Measurements from ENCODE around the gene NALF2. TPM values are rescaled to one million over a fixed set of nuclear protein-coding genes. Genes with fewer than 3 reads are reported as not detected.

The NALF2 gene
- total RNA-seq, 2 donors from 2014 or later = 0.66 to 1.0 TPM

- TF ChIP-seq CTCF (IDR thresholded peaks at IDR 0.05) (no peak), POLR2A (IDR thresholded peaks at IDR 0.05) (no peak)
- H3K9me3 ChIP-seq = no peaks in the 10 kb centered on the region
- intact Hi-C loops (cut with DNase I) = no loop called here
- H3K36me3 ChIP-seq (replicated peaks in 1 of 2; ENCODE audit: insufficient read depth in 1 of 2, low read depth in 2 of 2) = no peaks in the 10 kb centered on the region
- no peaks in the 10 kb centered on the region for H3K4me1 ChIP-seq
- H3K4me3 ChIP-seq = no peak overlapping the region
- DNase-seq (no peak), ATAC-seq (no peak)
- H3K27me3 ChIP-seq = no peaks in the 10 kb centered on the region
- no peak overlapping the region for H3K27ac ChIP-seq
- 58% methylated on average over 3 of the region's 4 CpGs; no CpG with 5 or more reads in 1 of the 2 donors for WGBS, 2 donors
Observed at GRCh38 chrX:69523314-69523713, 19.2 kb downstream of the NALF2 start.

DNA sequence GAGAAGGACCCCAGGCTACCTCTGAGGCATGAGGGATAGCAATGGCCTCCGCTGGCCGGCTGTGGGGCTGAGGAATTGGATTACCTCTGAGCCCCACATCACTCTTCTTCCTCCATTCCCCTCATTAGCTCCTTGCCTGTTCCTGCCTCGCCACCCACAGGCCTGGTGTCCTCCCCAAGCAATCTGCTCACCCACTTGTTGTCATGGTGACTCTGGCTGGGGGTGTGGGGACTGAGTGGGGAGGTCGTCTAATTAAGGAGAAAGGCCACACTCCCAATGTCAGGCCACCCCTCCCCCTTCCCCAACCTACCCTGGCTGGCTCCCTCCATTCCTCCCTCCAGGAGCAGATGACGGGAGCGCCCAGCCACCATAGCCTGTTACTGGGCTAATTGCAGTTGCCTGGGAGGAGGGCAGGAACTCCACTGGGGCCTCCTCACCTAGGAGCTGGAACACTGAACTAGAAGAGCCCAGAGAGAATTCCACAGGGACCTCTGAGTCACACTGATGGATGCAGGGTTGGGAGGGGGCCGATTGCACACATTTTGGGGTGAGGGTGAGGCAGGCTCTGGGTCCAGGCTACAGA lies 20.7 kb downstream of the NALF2 start:
- H3K27me3 ChIP-seq = no peaks in the 10 kb centered on the region
- intact Hi-C loops (cut with DNase I) = no loop called here

DNA sequence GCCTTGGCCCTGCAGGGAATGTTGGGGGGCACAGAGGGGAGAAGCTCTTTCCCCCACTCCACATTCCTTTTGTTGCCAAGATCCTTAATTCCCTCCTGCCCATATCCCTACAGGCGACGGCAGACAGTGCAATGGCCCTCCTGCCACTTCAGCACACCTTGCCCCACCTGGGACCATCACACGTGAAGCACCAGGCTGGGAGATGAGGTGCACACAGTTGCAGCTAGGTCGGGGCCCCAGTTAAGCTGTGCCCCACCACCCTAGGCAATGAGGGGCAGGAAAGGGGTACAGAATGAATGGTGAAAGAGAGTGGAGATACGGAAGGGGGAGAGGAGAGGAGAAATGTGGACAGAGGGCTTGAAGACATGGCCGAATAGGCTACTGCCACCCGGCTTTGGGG lies 26.2 kb downstream of the NALF2 start:
- no peak overlapping the region for H3K27ac ChIP-seq
- H3K4me1 ChIP-seq = no peaks in the 10 kb centered on the region
- intact Hi-C loops (cut with DNase I) = no loop called here
- TF ChIP-seq POLR2A (IDR thresholded peaks at IDR 0.05) (no peak), CTCF (IDR thresholded peaks at IDR 0.05) (no peak)
- H3K36me3 ChIP-seq (replicated peaks in 1 of 2; ENCODE audit: insufficient read depth in 1 of 2, low read depth in 2 of 2) = no peaks in the 10 kb centered on the region
- 86% methylated on average over 4 to 7 of the region's 7 CpGs for WGBS, 2 donors
- H3K9me3 ChIP-seq = no peaks in the 10 kb centered on the region
- no peak overlapping the region for H3K4me3 ChIP-seq
- no peak for DNase-seq
- H3K27me3 ChIP-seq = no peaks in the 10 kb centered on the region
- no peak for ATAC-seq

More for the DNA sequence above, 20.7 kb downstream of the NALF2 start:
- no peak for DNase-seq
- H3K27ac ChIP-seq = no peak overlapping the region
- no peaks in the 10 kb centered on the region for H3K4me1 ChIP-seq
- no peak overlapping the region for H3K4me3 ChIP-seq
- H3K36me3 ChIP-seq (replicated peaks in 1 of 2; ENCODE audit: insufficient read depth in 1 of 2, low read depth in 2 of 2) = no peaks in the 10 kb centered on the region
- WGBS, 2 donors = 67 to 94% methylated on average over 3 to 4 of the region's 7 CpGs
- TF ChIP-seq CTCF (IDR thresholded peaks at IDR 0.05) (no peak), POLR2A (IDR thresholded peaks at IDR 0.05) (no peak)
- H3K9me3 ChIP-seq = no peaks in the 10 kb centered on the region
- ATAC-seq = no peak

GRCh38 chrX:69531031-69531755 lies 27.1 kb downstream of the NALF2 start:
- DNase-seq (no peak), ATAC-seq (no peak)
- intact Hi-C loops (cut with DNase I) = no loop called here
- Histone ChIP-seq H3K4me3 (no peak overlapping the region), H3K36me3 (replicated peaks in 1 of 2; ENCODE audit: insufficient read depth in 1 of 2, low read depth in 2 of 2) (no peaks in the 10 kb centered on the region), H3K27me3 (no peaks in the 10 kb centered on the region), H3K4me1 (no peaks in the 10 kb centered on the region), H3K27ac (no peak overlapping the region), H3K9me3 (no peaks in the 10 kb centered on the region)
- TF ChIP-seq CTCF (IDR thresholded peaks at IDR 0.05) = no peak
- WGBS, 2 donors = 81 to 83% methylated on average over 6 to 7 of the region's 8 CpGs

GRCh38 chrX:69535661-69536060 lies 31.5 kb downstream of the NALF2 start:
- ATAC-seq (no peak), DNase-seq (no peak)
- Histone ChIP-seq H3K4me1 (no peaks in the 10 kb centered on the region), H3K36me3 (replicated peaks in 1 of 2; ENCODE audit: insufficient read depth in 1 of 2, low read depth in 2 of 2) (no peaks in the 10 kb centered on the region), H3K27ac (no peak overlapping the region), H3K4me3 (no peak overlapping the region), H3K27me3 (no peaks in the 10 kb centered on the region), H3K9me3 (no peaks in the 10 kb centered on the region)
- intact Hi-C loops (cut with DNase I) = no loop called here
- 22 to 46% methylated on average over 2 of the region's 2 CpGs for WGBS, 2 donors
- TF ChIP-seq CTCF (IDR thresholded peaks at IDR 0.05) = no peak
- no peak for TF ChIP-seq POLR2A (IDR thresholded peaks at IDR 0.05)

Measured in body of pancreas (tissue), 4 donors.